ENCODE data around the gene MTA1. TPM values are rescaled to one million over a fixed set of nuclear protein-coding genes. Genes with fewer than 3 reads are reported as not detected.

The MTA1 gene
- total RNA-seq, 3 donors from 2014 or later: 154 to 166 (median 154) TPM

DNA sequence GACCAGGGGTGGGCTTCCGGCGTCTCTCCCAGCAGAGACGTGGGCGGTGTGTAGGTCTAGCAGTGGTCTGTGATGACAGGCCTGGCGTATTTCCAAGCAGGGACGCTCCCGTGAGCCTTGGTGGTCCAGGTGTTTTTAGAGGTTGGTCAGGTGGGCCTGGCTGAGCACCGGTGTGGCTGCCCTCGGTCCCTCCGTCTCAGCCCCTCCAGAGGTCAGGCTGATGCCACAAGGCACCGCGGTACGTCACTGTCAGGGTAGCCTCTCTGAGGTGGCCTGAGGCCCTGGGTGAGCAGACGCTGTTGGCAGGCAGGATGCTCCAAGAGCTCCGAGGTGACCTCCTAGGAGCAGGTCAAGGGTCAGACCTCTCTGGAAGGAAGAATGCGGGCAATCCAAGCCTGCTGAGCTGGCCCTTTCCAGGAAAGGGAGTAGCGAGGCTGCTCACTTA lies 13.6 kb downstream of the MTA1 start:
- H3K9me3 Mint-ChIP-seq: no peaks in the 10 kb centered on the region
- no peak for DNase-seq
- peaks cover 10% of the 10 kb centered on the region for H3K36me3 Mint-ChIP-seq (ENCODE audit: insufficient read depth)
- H3K27me3 Mint-ChIP-seq (ENCODE audit: low read depth): no peaks in the 10 kb centered on the region
- no peak for ATAC-seq
- H3K4me1 Mint-ChIP-seq (ENCODE audit: low read depth): peaks cover 9% of the 10 kb centered on the region
- no peak overlapping the region for H3K4me3 Mint-ChIP-seq

- no peaks in the 10 kb centered on the region for H3K9me3 Mint-ChIP-seq
- H3K4me3 Mint-ChIP-seq: no peak overlapping the region
- DNase-seq: no peak
- no peaks in the 10 kb centered on the region for H3K36me3 Mint-ChIP-seq (ENCODE audit: insufficient read depth)
- peaks cover 8% of the 10 kb centered on the region for H3K4me1 Mint-ChIP-seq (ENCODE audit: low read depth)
- H3K27me3 Mint-ChIP-seq (ENCODE audit: low read depth): no peaks in the 10 kb centered on the region
- no peak for ATAC-seq
Observed at GRCh38 chr14:105436402-105436801, 16.8 kb downstream of the MTA1 start.

DNA sequence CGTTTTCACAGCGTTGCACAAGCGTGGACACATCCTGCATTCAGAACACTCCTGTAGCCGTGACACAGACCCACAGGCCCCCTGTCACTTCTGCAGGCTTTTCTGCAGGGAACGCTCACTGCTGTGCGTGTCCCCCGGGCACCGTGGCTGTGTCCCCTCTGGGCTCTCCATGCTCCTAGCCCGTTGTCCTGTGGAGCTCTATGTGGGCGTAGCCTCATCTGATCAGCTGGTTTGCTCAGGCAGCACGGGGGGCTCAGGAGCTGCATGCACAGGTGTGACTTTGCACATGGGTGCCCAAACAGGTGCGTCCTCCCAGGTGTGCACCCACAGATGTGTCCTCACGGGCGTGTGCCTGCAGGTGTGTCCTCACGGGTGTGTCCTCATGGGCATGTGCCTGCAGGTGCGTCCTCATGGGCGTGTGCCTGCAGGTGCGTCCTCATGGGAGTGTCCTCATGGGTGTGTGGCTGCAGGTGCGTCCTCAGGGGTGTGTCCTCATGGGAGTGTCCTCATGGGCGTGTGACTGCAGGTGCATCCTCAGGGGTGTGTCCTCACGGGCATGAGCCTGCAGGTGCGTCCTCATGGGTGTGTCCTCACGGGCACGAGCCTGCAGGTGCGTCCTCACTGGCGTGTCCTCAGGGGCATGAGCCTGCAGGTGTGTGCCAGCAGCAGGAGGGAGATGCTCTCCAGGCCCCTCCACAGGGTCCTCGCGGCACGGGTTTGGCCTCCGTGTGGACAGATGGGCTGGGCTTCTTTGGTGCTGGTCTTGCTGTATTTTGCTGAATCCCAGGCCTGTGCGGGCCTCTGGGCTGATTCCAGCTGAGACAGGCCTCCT lies 17.5 kb downstream of the MTA1 start:
- no peaks in the 10 kb centered on the region for H3K27me3 Mint-ChIP-seq (ENCODE audit: low read depth)
- H3K4me1 Mint-ChIP-seq (ENCODE audit: low read depth): peaks cover 8% of the 10 kb centered on the region
- ATAC-seq (no peak), DNase-seq (no peak)
- no peaks in the 10 kb centered on the region for H3K9me3 Mint-ChIP-seq
- H3K36me3 Mint-ChIP-seq (ENCODE audit: insufficient read depth): peaks cover 3% of the 10 kb centered on the region
- H3K4me3 Mint-ChIP-seq: no peak overlapping the region

- Mint-ChIP-seq H3K9me3 (no peaks in the 10 kb centered on the region), H3K36me3 (ENCODE audit: insufficient read depth) (peaks cover 3% of the 10 kb centered on the region), H3K4me1 (ENCODE audit: low read depth) (peaks cover 8% of the 10 kb centered on the region), H3K27me3 (ENCODE audit: low read depth) (no peaks in the 10 kb centered on the region), H3K4me3 (no peak overlapping the region)
- ATAC-seq: no peak
- no peak for DNase-seq
Observed at GRCh38 chr14:105437723-105438500, 18.3 kb downstream of the MTA1 start.

DNA sequence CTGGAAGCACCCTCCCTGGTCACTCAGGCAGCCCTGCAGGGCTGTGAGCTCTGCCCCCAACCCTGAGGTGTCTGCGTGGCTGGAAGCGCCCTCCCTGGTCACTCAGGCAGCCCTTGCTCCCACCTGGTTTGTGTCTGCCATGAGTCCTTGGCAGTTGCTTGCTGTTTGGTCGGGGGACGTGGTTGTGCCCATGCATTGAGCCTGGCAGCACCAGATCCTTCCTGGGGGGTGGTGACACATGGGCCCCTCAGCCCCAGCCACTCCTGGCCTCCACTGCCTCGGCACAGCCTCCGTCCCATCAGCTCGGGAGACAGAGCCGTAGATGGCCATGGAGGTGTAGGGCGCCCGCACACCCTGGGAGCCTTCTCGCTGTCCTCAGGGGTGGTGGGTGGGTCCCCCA lies 19.6 kb downstream of the MTA1 start:
- H3K27me3 Mint-ChIP-seq (ENCODE audit: low read depth): no peaks in the 10 kb centered on the region
- DNase-seq: no peak
- H3K9me3 Mint-ChIP-seq: no peaks in the 10 kb centered on the region
- H3K4me1 Mint-ChIP-seq (ENCODE audit: low read depth): peaks cover 8% of the 10 kb centered on the region
- no peak overlapping the region for H3K4me3 Mint-ChIP-seq
- H3K36me3 Mint-ChIP-seq (ENCODE audit: insufficient read depth): peaks cover 3% of the 10 kb centered on the region
- no peak for ATAC-seq

DNA sequence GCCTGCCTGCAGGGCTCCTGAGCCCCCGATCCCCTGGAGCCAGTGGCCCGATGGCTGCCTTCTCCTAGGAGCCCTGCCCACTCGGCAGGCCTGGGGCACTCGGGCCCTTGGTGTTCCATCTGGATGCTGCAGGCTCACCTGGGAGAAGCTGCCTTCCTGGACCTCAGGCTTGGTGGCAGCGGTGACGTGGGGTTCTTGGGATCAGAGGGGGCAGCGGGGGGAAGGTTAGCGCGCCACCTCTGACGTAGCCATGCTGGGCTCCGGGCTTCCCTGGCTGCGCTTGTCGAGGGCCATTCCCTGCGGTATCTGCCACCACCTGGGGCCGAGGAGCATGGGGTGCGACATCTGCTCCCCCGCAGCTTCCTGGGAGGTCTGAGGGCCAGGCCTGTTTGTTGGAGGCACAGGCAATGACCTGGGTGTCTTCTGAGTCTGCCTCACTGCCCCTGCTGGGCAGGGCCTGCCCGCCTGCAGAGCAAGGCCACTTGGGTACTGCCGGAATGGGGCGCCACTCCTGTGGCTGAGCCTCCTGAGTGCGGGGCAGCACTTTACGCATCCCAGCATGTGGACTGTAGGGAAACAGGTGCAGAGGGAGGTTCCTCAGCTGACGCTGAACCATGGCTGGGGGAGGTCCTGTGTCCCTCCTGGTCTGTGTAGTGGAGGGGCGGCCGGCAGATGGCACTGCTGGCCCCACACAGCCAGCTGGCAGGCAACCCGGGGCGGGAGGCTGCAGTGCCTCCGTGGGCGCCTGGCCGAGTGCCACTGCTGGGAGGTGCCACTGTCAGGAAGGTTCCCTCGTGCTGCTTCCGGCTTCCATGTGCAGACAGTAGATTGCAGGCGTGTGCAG lies 20.3 kb downstream of the MTA1 start:
- Mint-ChIP-seq H3K4me1 (ENCODE audit: low read depth) (peaks cover 6% of the 10 kb centered on the region), H3K4me3 (no peak overlapping the region), H3K27me3 (ENCODE audit: low read depth) (no peaks in the 10 kb centered on the region), H3K9me3 (no peaks in the 10 kb centered on the region), H3K36me3 (ENCODE audit: insufficient read depth) (peaks cover 3% of the 10 kb centered on the region)
- ATAC-seq (no peak), DNase-seq (no peak)

GRCh38 chr14:105440554-105440900 lies 20.9 kb downstream of the MTA1 start:
- Mint-ChIP-seq H3K4me3 (no peak overlapping the region), H3K36me3 (ENCODE audit: insufficient read depth) (peaks cover 3% of the 10 kb centered on the region), H3K9me3 (no peaks in the 10 kb centered on the region), H3K4me1 (ENCODE audit: low read depth) (peaks cover 3% of the 10 kb centered on the region), H3K27me3 (ENCODE audit: low read depth) (no peaks in the 10 kb centered on the region)
- ATAC-seq: no peak
- no peak for DNase-seq

- no peak overlapping the region for H3K4me3 Mint-ChIP-seq
- H3K27me3 Mint-ChIP-seq (ENCODE audit: low read depth): no peaks in the 10 kb centered on the region
- ATAC-seq (no peak), DNase-seq (no peak)
- H3K4me1 Mint-ChIP-seq (ENCODE audit: low read depth): peaks cover 2% of the 10 kb centered on the region
- peaks cover 3% of the 10 kb centered on the region for H3K36me3 Mint-ChIP-seq (ENCODE audit: insufficient read depth)
- no peaks in the 10 kb centered on the region for H3K9me3 Mint-ChIP-seq
Observed at GRCh38 chr14:105440992-105441391, 21.4 kb downstream of the MTA1 start.

GRCh38 chr14:105442125-105442524 lies 22.5 kb downstream of the MTA1 start:
- no peak overlapping the region for H3K4me3 Mint-ChIP-seq
- peaks cover 3% of the 10 kb centered on the region for H3K36me3 Mint-ChIP-seq (ENCODE audit: insufficient read depth)
- no peaks in the 10 kb centered on the region for H3K9me3 Mint-ChIP-seq
- DNase-seq: no peak
- H3K4me1 Mint-ChIP-seq (ENCODE audit: low read depth): no peaks in the 10 kb centered on the region
- ATAC-seq: no peak
- no peaks in the 10 kb centered on the region for H3K27me3 Mint-ChIP-seq (ENCODE audit: low read depth)

DNA sequence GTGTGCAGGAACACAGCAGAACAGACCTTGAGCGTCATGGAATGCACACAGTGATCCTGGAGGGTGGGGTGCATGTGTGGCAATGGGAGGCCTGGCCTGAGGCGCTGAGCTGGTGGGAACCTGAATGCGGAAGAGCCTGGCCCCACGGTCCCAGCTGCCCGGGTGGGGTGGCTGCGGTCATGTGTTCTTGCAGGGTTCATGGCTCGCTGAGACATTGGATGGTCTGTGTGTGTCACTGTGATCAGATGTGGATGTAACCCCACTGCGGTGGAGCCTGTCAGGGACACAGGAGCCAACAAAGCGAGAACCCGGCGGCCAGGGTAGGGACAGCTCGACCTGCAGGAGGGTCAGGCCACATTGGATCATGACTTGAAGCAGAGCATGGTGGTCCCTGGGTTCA lies 23.2 kb downstream of the MTA1 start:
- no peak for DNase-seq
- Mint-ChIP-seq H3K27me3 (ENCODE audit: low read depth) (no peaks in the 10 kb centered on the region), H3K4me1 (ENCODE audit: low read depth) (no peaks in the 10 kb centered on the region), H3K4me3 (no peak overlapping the region), H3K9me3 (no peaks in the 10 kb centered on the region), H3K36me3 (ENCODE audit: insufficient read depth) (peaks cover 3% of the 10 kb centered on the region)
- no peak for ATAC-seq

- ATAC-seq (no peak), DNase-seq (no peak)
- H3K36me3 Mint-ChIP-seq (ENCODE audit: insufficient read depth): peaks cover 3% of the 10 kb centered on the region
- H3K4me1 Mint-ChIP-seq (ENCODE audit: low read depth): no peaks in the 10 kb centered on the region
- no peaks in the 10 kb centered on the region for H3K27me3 Mint-ChIP-seq (ENCODE audit: low read depth)
- no peaks in the 10 kb centered on the region for H3K9me3 Mint-ChIP-seq
- H3K4me3 Mint-ChIP-seq: no peak overlapping the region
Observed at GRCh38 chr14:105444859-105445258, 25.2 kb downstream of the MTA1 start.

DNA sequence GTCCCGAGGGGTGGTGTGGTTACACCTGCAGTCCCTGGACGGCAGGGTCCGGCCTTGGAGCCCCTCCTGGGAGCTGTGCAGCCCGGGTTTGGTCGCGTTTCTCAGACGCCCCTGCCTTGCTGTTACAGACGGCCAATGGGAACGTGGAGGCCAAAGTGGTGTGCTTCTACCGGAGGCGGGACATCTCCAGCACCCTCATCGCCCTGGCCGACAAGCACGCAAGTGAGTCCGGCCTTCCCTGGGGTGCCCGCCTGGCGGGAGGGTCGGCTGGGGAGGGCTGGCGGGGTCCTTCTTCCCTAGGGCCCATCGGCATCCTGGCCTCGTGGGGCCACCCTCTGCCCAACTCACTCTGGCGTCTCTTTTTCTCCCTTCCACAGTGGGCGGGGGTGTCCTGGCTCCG lies 25.7 kb downstream of the MTA1 start:
- H3K27me3 Mint-ChIP-seq (ENCODE audit: low read depth): no peaks in the 10 kb centered on the region

GRCh38 chr14:105445901-105446845 lies 26.5 kb downstream of the MTA1 start:
- ATAC-seq: no peak
- Mint-ChIP-seq H3K4me1 (ENCODE audit: low read depth) (no peaks in the 10 kb centered on the region), H3K36me3 (ENCODE audit: insufficient read depth) (peaks cover 3% of the 10 kb centered on the region), H3K27me3 (ENCODE audit: low read depth) (no peaks in the 10 kb centered on the region), H3K9me3 (no peaks in the 10 kb centered on the region), H3K4me3 (no peak overlapping the region)
- no peak for DNase-seq

More for the DNA sequence above, 25.7 kb downstream of the MTA1 start:
- H3K4me1 Mint-ChIP-seq (ENCODE audit: low read depth): no peaks in the 10 kb centered on the region
- peaks cover 3% of the 10 kb centered on the region for H3K36me3 Mint-ChIP-seq (ENCODE audit: insufficient read depth)
- no peaks in the 10 kb centered on the region for H3K9me3 Mint-ChIP-seq
- H3K4me3 Mint-ChIP-seq: no peak overlapping the region
- DNase-seq (no peak), ATAC-seq (no peak)
